Uterus (tissue), 4 donors: ENCODE data around the gene DISP3. TPM values are rescaled to one million over a fixed set of nuclear protein-coding genes. Genes with fewer than 3 reads are reported as not detected.

Source experiments
- DNase-seq, 2 donors: peaks; one replicate each; pipeline ENCODE4 v3.0.0-alpha.2; 2019 to 2020
- H3K27ac ChIP-seq, 2 donors: fragments of 200-600 bp; sonication (generic); 1 replicate in 1 of 2; 2 replicates in 1 of 2; pipeline ENCODE4 v1.5.1; 2016 to 2018
- H3K27me3 ChIP-seq, 2 donors: fragments of 200-600 bp; sonication (generic); one replicate each; pipeline ENCODE4 v1.5.1; 2018 to 2019; ENCODE audit warnings: control low read depth in 1 of 2
- H3K36me3 ChIP-seq, 2 donors: fragments of 200-600 bp; sonication (generic); one replicate each; pipeline ENCODE4 v1.5.1; 2019; ENCODE audit warnings: control low read depth in 1 of 2
- H3K4me1 ChIP-seq, 2 donors: fragments of 200-600 bp; sonication (generic); one replicate each; pipeline ENCODE4 v1.5.1; 2018 to 2019; ENCODE audit warnings: control low read depth in 1 of 2
- H3K4me3 ChIP-seq, 2 donors: fragments of 200-600 bp; sonication (generic); 1 replicate in 1 of 2; 2 replicates in 1 of 2; pipeline ENCODE4 v1.5.1; 2018 to 2019; ENCODE audit warnings: mild to moderate bottlenecking in 1 of 2
- H3K9me3 ChIP-seq, 2 donors: fragments of 200-600 bp; sonication (generic); one replicate each; pipeline ENCODE4 v1.5.1; 2019; ENCODE audit warnings: control low read depth in 1 of 2
- CTCF ChIP-seq, 4 experiments: fragments of 200-600 bp in 2 of 4; fragments of 450-650 bp in 2 of 4; sonication (generic) in 2 of 4; IDR thresholded peaks; one replicate each; pipeline ENCODE4 v1.5.1; 2016 to 2019; ENCODE audit warnings: antibody characterized with exemption in 4 of 4, mild to moderate bottlenecking in 2 of 4, moderate library complexity in 1 of 4
- POLR2A ChIP-seq, 2 donors: fragments of 450-650 bp; IDR thresholded peaks; one replicate each; pipeline ENCODE4 v1.6.1; 2016; ENCODE audit warnings: antibody characterized with exemption in 2 of 2, mild to moderate bottlenecking in 1 of 2, moderate library complexity in 1 of 2
- intact Hi-C: fragments of 100-400 bp; cut with DNase I; formaldehyde crosslinking; loops from one replicate; pipeline ENCODE4 v1.15.1; 2023; ENCODE audit warnings: low total_unique reads
- total RNA-seq, 4 donors: library from RNA; depleted of rRNA in 3 of 4; stranded (reverse); fragments of >200 nt in 3 of 4; gene quantifications; one replicate each; pipeline versions ENCODE4 v1.1.0 to v1.2.4, GENCODE V29; 2014 to 2023
- donor health status: DM: yes; HTN: yes; CAD: no.

DISP3 gene
- total RNA-seq, 4 donors from 2014 or later: 0.09 to 0.90 TPM; not detected in 2

GRCh38 chr1:11498956-11499594 is 20.1 kb downstream of the DISP3 start:
- Histone ChIP-seq H3K9me3 (no peaks in the 10 kb centered on the region), H3K36me3 (no peaks in the 10 kb centered on the region), H3K27me3 (no peaks in the 10 kb centered on the region), H3K4me3 (no peak overlapping the region), H3K27ac (no peak overlapping the region), H3K4me1 (no peaks in the 10 kb centered on the region)
- no peak for DNase-seq
- TF ChIP-seq POLR2A (IDR thresholded peaks at IDR 0.05): no peak
- no peak for TF ChIP-seq CTCF (IDR thresholded peaks at IDR 0.05)
- intact Hi-C loops: no loop called here

GRCh38 chr1:11499601-11500331 is 20.8 kb downstream of the DISP3 start:
- H3K27me3 ChIP-seq: no peaks in the 10 kb centered on the region
- H3K36me3 ChIP-seq: no peaks in the 10 kb centered on the region
- intact Hi-C loops: no loop called here
- no peaks in the 10 kb centered on the region for H3K9me3 ChIP-seq
- H3K27ac ChIP-seq: no peak overlapping the region
- DNase-seq: no peak
- no peaks in the 10 kb centered on the region for H3K4me1 ChIP-seq
- no peak overlapping the region for H3K4me3 ChIP-seq
- TF ChIP-seq POLR2A (IDR thresholded peaks at IDR 0.05) (no peak), CTCF (IDR thresholded peaks at IDR 0.05) (no peak)

GRCh38 chr1:11500881-11501280 is 21.9 kb downstream of the DISP3 start:
- no peaks in the 10 kb centered on the region for H3K4me1 ChIP-seq
- H3K9me3 ChIP-seq: peaks cover 0 to 2% of the 10 kb centered on the region in 2 donors
- H3K27me3 ChIP-seq: no peaks in the 10 kb centered on the region
- H3K36me3 ChIP-seq: no peaks in the 10 kb centered on the region
- H3K27ac ChIP-seq: no peak overlapping the region
- DNase-seq: no peak
- TF ChIP-seq POLR2A (IDR thresholded peaks at IDR 0.05) (no peak), CTCF (IDR thresholded peaks at IDR 0.05) (no peak)
- intact Hi-C loops: no loop called here
- no peak overlapping the region for H3K4me3 ChIP-seq

- no peak for DNase-seq
- TF ChIP-seq POLR2A (IDR thresholded peaks at IDR 0.05): no peak
- TF ChIP-seq CTCF (IDR thresholded peaks at IDR 0.05): no peak
- Histone ChIP-seq H3K27ac (no peak overlapping the region), H3K9me3 (peaks cover 0 to 5% of the 10 kb centered on the region in 2 donors), H3K36me3 (no peaks in the 10 kb centered on the region), H3K27me3 (no peaks in the 10 kb centered on the region), H3K4me1 (no peaks in the 10 kb centered on the region), H3K4me3 (no peak overlapping the region)
- intact Hi-C loops: no loop called here
Observed at GRCh38 chr1:11501491-11501897, 22.5 kb downstream of the DISP3 start.

GRCh38 chr1:11501906-11502485 is 23.0 kb downstream of the DISP3 start:
- no peaks in the 10 kb centered on the region for H3K27me3 ChIP-seq
- intact Hi-C loops: no loop called here
- no peak for DNase-seq
- no peak overlapping the region for H3K27ac ChIP-seq
- no peaks in the 10 kb centered on the region for H3K4me1 ChIP-seq
- peaks cover 0 to 5% of the 10 kb centered on the region in 2 donors for H3K9me3 ChIP-seq
- no peaks in the 10 kb centered on the region for H3K36me3 ChIP-seq
- TF ChIP-seq POLR2A (IDR thresholded peaks at IDR 0.05) (no peak), CTCF (IDR thresholded peaks at IDR 0.05) (no peak)
- no peak overlapping the region for H3K4me3 ChIP-seq
